ENCODE measurements around the gene CCDC92. TPM values are rescaled to one million over a fixed set of nuclear protein-coding genes. Genes with fewer than 3 reads are reported as not detected.

CCDC92 gene
- total RNA-seq, 4 donors from 2014 or later: 23.1 to 33.3 (median 30.9) TPM

GRCh38 chr12:123957196-123957595 is 15.4 kb downstream of the CCDC92 start:
- TF ChIP-seq POLR2A (IDR thresholded peaks at IDR 0.05): no peak
- TF ChIP-seq CTCF (IDR thresholded peaks at IDR 0.05): no peak
- Histone ChIP-seq H3K9me3 (no peaks in the 10 kb centered on the region), H3K4me1 (no peaks in the 10 kb centered on the region), H3K27me3 (no peaks in the 10 kb centered on the region), H3K36me3 (no peaks in the 10 kb centered on the region), H3K27ac (no peak overlapping the region), H3K4me3 (no peak overlapping the region)
- no peak for DNase-seq

DNA sequence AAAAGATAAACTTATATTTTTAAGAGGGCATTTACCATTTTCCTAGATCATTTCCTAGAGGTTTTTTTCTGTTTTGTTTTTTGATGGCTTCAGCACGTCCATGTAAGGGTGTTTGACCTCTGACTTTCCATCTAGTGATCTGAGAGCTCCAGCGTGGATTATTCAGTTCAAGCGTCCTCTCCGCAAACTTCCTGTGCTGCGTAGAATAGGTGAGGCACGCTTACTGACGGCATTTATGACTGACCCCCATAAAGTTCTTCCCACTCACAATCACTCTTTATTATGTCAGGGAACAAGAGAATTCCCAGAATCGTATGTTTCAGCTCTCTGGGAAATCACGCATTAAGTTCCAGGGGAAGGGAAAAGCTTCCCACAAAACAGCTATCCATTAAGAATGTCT is 16.4 kb downstream of the CCDC92 start:
- DNase-seq: no peak
- no peak overlapping the region for H3K4me3 ChIP-seq
- H3K27me3 ChIP-seq: no peaks in the 10 kb centered on the region
- no peaks in the 10 kb centered on the region for H3K36me3 ChIP-seq
- TF ChIP-seq POLR2A (IDR thresholded peaks at IDR 0.05): no peak
- no peak for TF ChIP-seq CTCF (IDR thresholded peaks at IDR 0.05)
- H3K4me1 ChIP-seq: no peaks in the 10 kb centered on the region
- H3K9me3 ChIP-seq: no peaks in the 10 kb centered on the region
- no peak overlapping the region for H3K27ac ChIP-seq

- peaks cover 0 to 6% (median 0%) of the 10 kb centered on the region in 4 donors for H3K4me1 ChIP-seq
- no peak overlapping the region for H3K27ac ChIP-seq
- no peak overlapping the region for H3K4me3 ChIP-seq
- DNase-seq: no peak
- no peaks in the 10 kb centered on the region for H3K27me3 ChIP-seq
- TF ChIP-seq CTCF (IDR thresholded peaks at IDR 0.05): no peak
- no peak for TF ChIP-seq POLR2A (IDR thresholded peaks at IDR 0.05)
- H3K36me3 ChIP-seq: no peaks in the 10 kb centered on the region
- no peaks in the 10 kb centered on the region for H3K9me3 ChIP-seq
Observed at GRCh38 chr12:123954647-123955350, 17.8 kb downstream of the CCDC92 start.

GRCh38 chr12:123952037-123952436 is 20.6 kb downstream of the CCDC92 start:
- no peak overlapping the region for H3K4me3 ChIP-seq
- DNase-seq: no peak
- no peak for TF ChIP-seq POLR2A (IDR thresholded peaks at IDR 0.05)
- no peak for TF ChIP-seq CTCF (IDR thresholded peaks at IDR 0.05)
- H3K27ac ChIP-seq: no peak overlapping the region
- no peaks in the 10 kb centered on the region for H3K27me3 ChIP-seq
- no peaks in the 10 kb centered on the region for H3K36me3 ChIP-seq
- H3K4me1 ChIP-seq: peaks cover 0 to 9% (median 0%) of the 10 kb centered on the region in 4 donors
- H3K9me3 ChIP-seq: no peaks in the 10 kb centered on the region

- no peaks in the 10 kb centered on the region for H3K9me3 ChIP-seq
- peaks cover 0 to 9% (median 0%) of the 10 kb centered on the region in 4 donors for H3K4me1 ChIP-seq
- no peak for DNase-seq
Observed at GRCh38 chr12:123951467-123951866, 21.2 kb downstream of the CCDC92 start.

More at GRCh38 chr12:123951467-123951866, 21.2 kb downstream of the CCDC92 start:
- Histone ChIP-seq H3K27me3 (no peaks in the 10 kb centered on the region), H3K36me3 (no peaks in the 10 kb centered on the region), H3K27ac (no peak overlapping the region), H3K4me3 (no peak overlapping the region)
- no peak for TF ChIP-seq CTCF (IDR thresholded peaks at IDR 0.05)
- no peak for TF ChIP-seq POLR2A (IDR thresholded peaks at IDR 0.05)
